GM12875 (cell line): ENCODE data around the gene ASTN1.

ENCODE experiments used
- H3K4me3 ChIP-seq: one replicate; pipeline ENCODE4 v1.5.1; 2011; ENCODE audit warnings: low read depth, low read length, control low read depth
- TF ChIP-seq, protein P1 (sequence below): IDR thresholded peaks from 2 replicates; pipeline ENCODE4 v1.5.1; 2011; ENCODE audit warnings: low read depth, mild to moderate bottlenecking, control low read depth, inconsistent platforms, low read length, moderate library complexity, borderline replicate concordance; ENCODE audit not compliant: insufficient read depth

The ASTN1 gene

DNA sequence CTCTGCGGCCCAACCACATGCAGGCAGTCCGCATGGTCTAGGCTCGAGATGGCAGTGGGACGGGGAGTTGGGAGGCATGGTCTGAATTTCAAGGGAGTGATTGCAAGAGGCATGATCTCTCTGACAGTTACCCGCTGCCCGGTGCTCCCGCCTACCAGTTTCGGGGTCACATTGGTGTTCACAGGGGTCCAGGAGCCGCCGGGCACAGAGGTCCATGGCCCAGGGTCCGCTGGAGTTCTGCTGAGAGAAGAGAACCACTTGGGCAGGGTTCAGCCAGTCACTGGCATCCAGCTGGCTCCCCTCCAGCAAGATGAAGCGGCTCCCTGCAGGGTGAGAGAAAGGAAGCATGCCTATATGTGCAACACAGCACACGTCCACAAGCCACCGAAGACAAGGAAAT, 141.3 kb downstream of the ASTN1 start:
- no peak overlapping the region for H3K4me3 ChIP-seq
- TF ChIP-seq, protein P1, sequence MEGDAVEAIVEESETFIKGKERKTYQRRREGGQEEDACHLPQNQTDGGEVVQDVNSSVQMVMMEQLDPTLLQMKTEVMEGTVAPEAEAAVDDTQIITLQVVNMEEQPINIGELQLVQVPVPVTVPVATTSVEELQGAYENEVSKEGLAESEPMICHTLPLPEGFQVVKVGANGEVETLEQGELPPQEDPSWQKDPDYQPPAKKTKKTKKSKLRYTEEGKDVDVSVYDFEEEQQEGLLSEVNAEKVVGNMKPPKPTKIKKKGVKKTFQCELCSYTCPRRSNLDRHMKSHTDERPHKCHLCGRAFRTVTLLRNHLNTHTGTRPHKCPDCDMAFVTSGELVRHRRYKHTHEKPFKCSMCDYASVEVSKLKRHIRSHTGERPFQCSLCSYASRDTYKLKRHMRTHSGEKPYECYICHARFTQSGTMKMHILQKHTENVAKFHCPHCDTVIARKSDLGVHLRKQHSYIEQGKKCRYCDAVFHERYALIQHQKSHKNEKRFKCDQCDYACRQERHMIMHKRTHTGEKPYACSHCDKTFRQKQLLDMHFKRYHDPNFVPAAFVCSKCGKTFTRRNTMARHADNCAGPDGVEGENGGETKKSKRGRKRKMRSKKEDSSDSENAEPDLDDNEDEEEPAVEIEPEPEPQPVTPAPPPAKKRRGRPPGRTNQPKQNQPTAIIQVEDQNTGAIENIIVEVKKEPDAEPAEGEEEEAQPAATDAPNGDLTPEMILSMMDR: no peak

DNA sequence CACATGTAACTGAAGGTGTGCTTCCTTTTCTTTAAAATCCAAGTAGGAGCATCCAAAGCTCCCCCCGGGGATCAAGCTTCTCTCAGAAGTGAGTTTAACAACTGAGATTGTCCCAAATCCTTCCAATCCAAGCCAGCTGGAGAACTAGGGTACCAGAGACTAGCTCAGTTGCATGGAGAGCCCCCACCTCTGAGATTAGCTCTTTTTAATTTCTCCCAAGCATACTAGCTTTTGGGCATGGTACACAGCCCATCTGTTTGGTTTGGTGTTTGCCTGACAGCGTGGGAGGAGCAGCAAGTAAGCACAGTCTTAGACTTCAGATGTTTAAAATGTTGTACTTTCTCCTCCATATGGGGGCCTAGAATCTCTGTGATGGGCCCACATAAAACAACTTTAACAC, 142.8 kb downstream of the ASTN1 start:
- no peak overlapping the region for H3K4me3 ChIP-seq
- TF ChIP-seq, protein P1: no peak

DNA sequence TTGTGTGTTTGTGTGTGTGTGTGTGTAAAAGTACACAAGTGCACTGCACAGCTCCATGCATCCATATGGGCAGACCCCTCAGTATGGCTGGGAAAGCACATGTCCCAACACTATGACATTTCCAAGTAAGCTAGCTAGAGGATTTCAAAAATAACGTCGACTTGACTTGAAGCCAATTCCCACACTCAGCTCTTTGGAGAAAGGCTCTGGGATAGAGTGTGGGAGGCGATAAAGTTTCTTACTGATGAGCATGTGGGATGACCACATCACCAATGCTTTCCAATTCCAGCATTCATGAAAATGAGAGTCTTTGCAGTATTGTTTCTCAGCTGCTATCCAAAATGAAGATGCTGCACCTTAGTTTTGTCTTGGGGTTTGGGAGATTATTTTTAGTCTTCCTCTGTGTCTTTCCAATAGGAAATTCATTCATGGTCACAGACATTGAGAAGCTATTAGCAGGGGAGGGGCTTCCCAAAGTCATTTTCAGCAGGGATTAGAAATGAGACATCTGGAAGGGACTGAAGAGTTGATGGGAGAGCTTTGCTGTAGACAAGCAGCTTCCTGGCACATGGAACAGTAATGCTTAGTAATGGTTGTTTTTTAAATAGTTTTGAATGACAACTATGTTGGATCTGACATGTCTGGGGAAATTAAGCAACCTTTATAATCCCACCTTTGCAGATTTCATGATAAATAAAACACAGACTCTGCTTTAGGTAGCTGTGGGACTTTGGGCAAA, 143.5 kb downstream of the ASTN1 start:
- no peak overlapping the region for H3K4me3 ChIP-seq
- TF ChIP-seq, protein P1: no peak

DNA sequence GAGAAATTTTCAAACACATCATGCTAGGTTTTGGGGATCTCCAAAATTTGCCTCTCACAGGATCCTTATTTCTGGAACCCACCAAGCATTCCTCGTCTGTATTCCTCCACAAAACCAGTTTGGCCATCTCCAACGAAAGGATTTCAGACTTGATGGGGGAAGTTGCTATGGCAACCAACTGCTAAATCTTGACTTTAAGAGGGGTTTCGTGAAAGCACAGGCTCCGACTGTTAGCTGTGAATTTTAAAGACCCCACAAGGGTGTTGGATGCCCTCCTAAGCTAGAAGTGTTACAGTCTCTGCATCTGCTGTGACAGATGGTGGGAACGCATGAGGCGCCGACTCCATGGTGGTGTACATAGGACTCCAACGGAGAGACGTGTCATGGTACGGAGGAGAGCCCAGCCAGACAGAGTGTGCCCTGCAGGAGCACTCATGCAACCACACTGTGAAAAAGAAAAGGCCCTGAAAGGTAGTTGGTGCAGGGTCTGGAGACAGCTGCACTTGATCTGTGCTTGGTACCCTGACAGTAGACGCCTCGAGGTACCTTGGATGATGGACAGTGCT, 147.1 kb downstream of the ASTN1 start:
- TF ChIP-seq, protein P1: no peak

DNA sequence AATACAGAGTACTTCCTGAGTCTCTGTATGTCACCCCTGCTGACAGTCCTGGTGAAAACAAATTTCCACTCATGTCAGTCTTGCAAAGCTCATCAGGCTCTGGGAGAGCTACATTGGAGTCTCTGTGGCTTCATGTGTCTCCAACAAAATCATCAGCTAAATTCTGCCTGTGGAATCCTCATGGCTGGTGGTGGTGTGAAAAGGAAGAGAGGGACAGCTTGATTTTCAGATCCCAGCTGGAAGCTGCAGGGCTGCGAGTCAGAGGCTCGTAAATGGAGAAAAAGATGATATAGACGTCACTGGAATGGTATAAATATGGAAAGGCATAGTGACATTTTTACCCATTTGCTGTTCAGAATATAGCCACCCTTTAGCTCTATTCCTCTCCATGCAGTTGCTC, 150.2 kb downstream of the ASTN1 start:
- TF ChIP-seq, protein P1: no peak
- H3K4me3 ChIP-seq: no peak overlapping the region

More for the DNA sequence above, 147.1 kb downstream of the ASTN1 start:
- no peak overlapping the region for H3K4me3 ChIP-seq

DNA sequence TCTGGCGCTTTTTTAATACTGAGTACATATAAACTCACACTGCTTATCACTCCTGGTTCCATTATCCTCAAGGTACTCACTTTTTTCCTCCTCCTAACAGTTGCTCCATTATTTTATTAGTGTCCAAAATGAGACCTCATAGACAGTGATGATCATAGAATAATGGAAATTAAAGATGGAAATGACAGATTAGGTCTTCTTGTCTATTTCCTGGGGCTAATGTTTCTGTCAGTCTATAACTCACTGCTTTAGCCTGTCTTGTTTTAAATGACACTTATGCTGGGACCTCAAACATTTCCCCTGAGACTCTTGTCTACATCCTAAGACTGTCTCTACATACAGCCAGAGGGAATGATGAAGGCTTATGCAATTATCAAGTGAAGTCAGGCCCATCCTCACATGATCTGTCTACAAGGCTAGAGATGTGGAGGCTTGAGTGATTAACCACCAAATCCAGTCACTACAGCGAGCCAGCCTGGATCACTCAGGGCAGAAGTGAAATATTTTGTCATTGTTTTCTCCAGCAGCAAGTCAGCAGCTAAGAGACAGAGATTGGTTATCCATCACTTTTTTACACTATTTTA, 152.1 kb downstream of the ASTN1 start:
- H3K4me3 ChIP-seq: no peak overlapping the region
- TF ChIP-seq, protein P1: no peak

DNA sequence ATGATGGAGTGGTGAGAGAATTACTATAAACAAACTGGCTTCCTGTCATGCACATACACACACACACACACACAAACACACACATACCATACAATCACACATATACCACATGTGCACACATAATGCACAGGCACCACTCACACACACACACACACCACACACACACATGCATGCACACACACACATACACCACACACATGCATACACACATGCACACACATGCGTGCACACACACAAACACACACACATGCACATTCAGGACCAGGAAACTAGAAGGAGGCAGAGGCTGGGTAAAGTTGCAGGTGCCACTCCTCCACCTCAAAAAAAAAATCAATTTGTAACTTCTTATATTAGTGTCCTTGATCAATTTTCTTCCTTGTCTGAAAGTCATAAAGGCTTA, 153.0 kb downstream of the ASTN1 start:
- TF ChIP-seq, protein P1: no peak

More for the DNA sequence above, 153.0 kb downstream of the ASTN1 start:
- no peak overlapping the region for H3K4me3 ChIP-seq
